Measurements from ENCODE around the gene PPFIA3.

PPFIA3 gene

GRCh38 chr19:49106648-49107135, 12.7 kb upstream of the PPFIA3 start:
- TF ChIP-seq CTCF (IDR thresholded peaks at IDR 0.05) = peak; percentile 75
- Mint-ChIP-seq H3K27ac (peak overlapping the region; percentile 36), H3K36me3 (ENCODE audit: low read depth) (peaks cover 41% of the 10 kb centered on the region), H3K4me1 (peaks cover 50% of the 10 kb centered on the region), H3K4me3 (no peak overlapping the region), H3K27me3 (ENCODE audit: low read depth, poor library complexity) (peaks cover 2% of the 10 kb centered on the region), H3K9me3 (no peaks in the 10 kb centered on the region)
- peak; percentile 73 for DNase-seq

GRCh38 chr19:49107625-49108459, 11.5 kb upstream of the PPFIA3 start:
- no peak for TF ChIP-seq CTCF (IDR thresholded peaks at IDR 0.05)
- no peaks in the 10 kb centered on the region for H3K9me3 Mint-ChIP-seq
- no peaks in the 10 kb centered on the region for H3K27me3 Mint-ChIP-seq (ENCODE audit: low read depth, poor library complexity)
- H3K36me3 Mint-ChIP-seq (ENCODE audit: low read depth) = peaks cover 41% of the 10 kb centered on the region
- H3K27ac Mint-ChIP-seq = no peak overlapping the region
- peaks cover 45% of the 10 kb centered on the region for H3K4me1 Mint-ChIP-seq
- H3K4me3 Mint-ChIP-seq = no peak overlapping the region
- DNase-seq = no peak

GRCh38 chr19:49109051-49109450, 10.3 kb upstream of the PPFIA3 start:
- Mint-ChIP-seq H3K27me3 (ENCODE audit: low read depth, poor library complexity) (peaks cover 8% of the 10 kb centered on the region), H3K4me1 (peaks cover 44% of the 10 kb centered on the region), H3K36me3 (ENCODE audit: low read depth) (peaks cover 41% of the 10 kb centered on the region), H3K9me3 (no peaks in the 10 kb centered on the region), H3K4me3 (no peak overlapping the region), H3K27ac (peak overlapping the region; percentile 92)
- no peak for DNase-seq
- TF ChIP-seq CTCF (IDR thresholded peaks at IDR 0.05) = no peak

GRCh38 chr19:49109569-49110233, 9.6 kb upstream of the PPFIA3 start:
- DNase-seq = no peak
- Mint-ChIP-seq H3K36me3 (ENCODE audit: low read depth) (peaks cover 41% of the 10 kb centered on the region), H3K9me3 (no peaks in the 10 kb centered on the region), H3K27me3 (ENCODE audit: low read depth, poor library complexity) (peaks cover 8% of the 10 kb centered on the region), H3K4me3 (no peak overlapping the region), H3K4me1 (peaks cover 38% of the 10 kb centered on the region), H3K27ac (peak overlapping the region; percentile 92)
- TF ChIP-seq CTCF (IDR thresholded peaks at IDR 0.05) = no peak

- no peak for DNase-seq
- no peak overlapping the region for H3K27ac Mint-ChIP-seq
- H3K9me3 Mint-ChIP-seq = no peaks in the 10 kb centered on the region
- H3K4me3 Mint-ChIP-seq = no peak overlapping the region
- H3K36me3 Mint-ChIP-seq (ENCODE audit: low read depth) = peaks cover 34% of the 10 kb centered on the region
- H3K4me1 Mint-ChIP-seq = peaks cover 36% of the 10 kb centered on the region
- no peak for TF ChIP-seq CTCF (IDR thresholded peaks at IDR 0.05)
- H3K27me3 Mint-ChIP-seq (ENCODE audit: low read depth, poor library complexity) = peaks cover 8% of the 10 kb centered on the region
Observed at GRCh38 chr19:49110567-49110966, 8.8 kb upstream of the PPFIA3 start.

All from nephron progenitor cell (in vitro differentiated cells).